A172 (cell line): ENCODE measurements around the gene ICA1. TPM values are rescaled to one million over a fixed set of nuclear protein-coding genes. Genes with fewer than 3 reads are reported as not detected.
"Not testable (repeated sequence)": the region's sequence is repeated elsewhere in the genome, so short reads cannot be mapped to it uniquely, and the experiment has no call there.

ENCODE experiments used
- DNase-seq: peaks from one replicate; pipeline ENCODE4 v3.0.0-alpha.2; 2015; ENCODE audit warnings: low spot score
- total RNA-seq: library from RNA; depleted of rRNA; stranded (reverse); fragments of >200 nt; shearing (Covaris generic); gene quantifications from 2 replicates; pipeline ENCODE4 v1.2.3, GENCODE V29; 2014; rRNA removed

ICA1 gene
- 6.5 and 10.4 TPM in 2 replicates for total RNA-seq

DNA sequence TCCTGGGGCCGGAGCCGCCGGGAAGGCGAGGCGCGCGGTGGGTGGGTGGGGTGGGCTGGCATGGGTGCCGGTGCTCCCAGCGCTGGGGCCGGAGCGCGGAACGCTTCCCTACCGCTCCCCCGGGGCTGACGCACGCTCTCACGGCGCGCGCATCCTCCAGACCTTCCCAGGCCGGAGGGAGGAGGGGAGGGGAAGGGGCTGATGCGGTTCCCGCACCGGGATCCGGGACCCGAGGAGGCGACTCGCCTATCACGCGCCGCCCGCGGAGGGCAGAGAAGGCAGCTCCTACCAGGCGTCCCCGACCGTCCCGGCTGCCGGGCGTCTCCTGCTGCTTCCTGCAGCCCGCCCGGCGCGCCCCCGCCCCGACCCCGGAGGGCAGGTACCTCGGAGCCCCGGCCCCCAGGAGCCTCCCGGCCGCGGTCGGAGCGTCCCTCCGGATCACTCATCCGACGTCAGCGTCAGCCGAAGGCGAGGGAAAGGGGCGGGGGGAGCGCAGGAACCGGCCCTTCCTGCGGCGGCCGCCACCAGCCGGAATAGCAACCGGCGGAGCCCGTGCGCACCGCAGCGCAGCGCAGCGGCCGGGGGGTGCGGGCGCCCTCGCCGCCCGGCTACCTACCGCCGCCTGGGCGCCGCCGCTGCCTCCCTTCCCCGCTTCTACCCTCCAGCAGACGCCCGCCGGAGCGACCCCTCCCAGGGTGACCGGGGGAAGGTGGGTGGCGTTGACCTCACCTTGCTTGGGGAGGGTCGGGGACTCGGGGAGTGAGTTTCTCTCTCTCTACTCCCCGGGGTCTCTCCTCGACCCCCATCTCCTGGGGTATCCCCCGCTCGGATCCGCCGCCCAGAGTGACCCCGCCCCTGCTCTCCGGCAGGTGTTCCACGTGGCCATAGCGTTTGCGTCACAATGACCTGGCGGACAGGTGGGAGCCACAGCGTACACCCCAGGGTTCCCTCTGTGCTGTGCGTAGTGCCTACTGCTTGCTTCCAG is at the start of gene ICA1:
Gene ICA1, minus strand, starts transcription at position 457 of the 985 bp plus-strand sequence. CDS start 26,241 bp downstream, outside the sequence.
- peak; percentile 57 for DNase-seq

DNA sequence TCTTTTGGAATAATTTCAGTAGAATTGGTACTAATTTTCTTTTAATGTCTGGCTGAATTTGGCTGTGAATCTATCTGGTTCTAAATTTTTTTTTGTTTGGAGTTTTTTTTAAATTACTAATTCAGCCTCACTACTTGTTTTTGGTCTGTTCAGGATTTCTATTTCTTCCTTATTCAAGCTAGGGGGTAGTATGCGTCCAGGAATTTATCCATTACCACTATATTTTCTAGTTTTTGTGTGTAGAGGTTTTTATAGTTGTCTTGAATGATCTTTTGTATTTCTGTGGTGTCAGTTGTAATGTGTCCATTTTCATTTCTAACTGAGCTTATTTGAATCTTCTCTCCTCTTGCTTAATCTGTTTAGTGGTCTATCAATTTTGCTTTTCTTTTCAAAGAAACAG is 48.9 kb upstream of the ICA1 start:
- DNase-seq = no peak

DNA sequence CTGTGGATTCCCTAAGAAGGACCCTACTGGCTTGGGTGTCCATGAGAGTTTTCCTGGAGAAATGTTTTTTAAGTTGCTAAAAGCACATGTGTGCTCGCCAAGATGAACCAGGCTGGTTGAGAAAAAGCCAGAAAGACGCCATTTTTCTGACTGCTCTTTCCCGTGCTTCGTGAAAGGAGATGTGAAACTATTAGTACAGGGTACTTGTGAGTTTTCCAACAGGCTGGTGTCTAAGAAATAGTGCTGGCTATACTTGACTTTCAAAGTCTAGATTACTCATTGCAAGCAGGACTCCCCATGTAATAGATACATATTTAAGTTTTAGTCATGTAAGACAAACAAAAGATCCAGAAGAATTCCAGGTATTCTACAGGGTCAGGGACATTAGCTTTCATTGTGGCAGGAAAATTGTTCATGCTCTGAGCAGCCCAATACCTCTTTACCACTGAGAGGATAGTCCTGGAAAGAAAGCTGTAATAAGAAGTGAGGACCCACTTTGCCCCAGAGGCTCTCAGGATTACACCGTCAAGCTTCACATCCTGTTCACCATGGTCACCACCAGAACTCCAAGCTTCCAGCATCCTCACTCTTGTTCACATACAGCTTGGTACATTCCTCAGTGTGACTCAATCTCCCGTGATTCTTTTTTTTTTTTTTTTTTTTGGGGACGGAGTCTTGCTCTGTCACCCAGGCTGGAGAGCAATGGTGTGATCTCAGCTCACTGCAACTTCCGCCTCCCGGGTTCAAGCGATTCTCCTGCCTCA is 43.8 kb upstream of the ICA1 start:
- no peak for DNase-seq

DNA sequence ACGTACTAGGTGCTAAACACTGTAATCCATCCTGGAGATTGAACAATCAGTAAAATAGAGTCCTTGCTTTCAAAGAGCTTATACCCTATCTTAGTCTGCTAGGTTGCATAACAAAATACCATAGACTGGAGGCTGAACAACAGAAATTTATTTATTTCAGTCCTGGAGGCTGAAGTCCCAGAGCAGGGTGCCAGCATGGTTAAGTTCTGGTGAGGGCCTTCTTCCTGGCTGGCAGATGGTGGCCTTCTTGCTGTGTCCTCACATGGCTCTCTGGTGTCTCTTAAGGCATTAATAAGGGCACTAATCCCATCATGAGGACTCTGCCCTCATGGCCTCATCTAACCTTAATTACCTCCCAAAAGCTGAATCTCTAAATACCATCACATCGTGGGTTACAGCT is 43.1 kb upstream of the ICA1 start:
- no peak for DNase-seq

DNA sequence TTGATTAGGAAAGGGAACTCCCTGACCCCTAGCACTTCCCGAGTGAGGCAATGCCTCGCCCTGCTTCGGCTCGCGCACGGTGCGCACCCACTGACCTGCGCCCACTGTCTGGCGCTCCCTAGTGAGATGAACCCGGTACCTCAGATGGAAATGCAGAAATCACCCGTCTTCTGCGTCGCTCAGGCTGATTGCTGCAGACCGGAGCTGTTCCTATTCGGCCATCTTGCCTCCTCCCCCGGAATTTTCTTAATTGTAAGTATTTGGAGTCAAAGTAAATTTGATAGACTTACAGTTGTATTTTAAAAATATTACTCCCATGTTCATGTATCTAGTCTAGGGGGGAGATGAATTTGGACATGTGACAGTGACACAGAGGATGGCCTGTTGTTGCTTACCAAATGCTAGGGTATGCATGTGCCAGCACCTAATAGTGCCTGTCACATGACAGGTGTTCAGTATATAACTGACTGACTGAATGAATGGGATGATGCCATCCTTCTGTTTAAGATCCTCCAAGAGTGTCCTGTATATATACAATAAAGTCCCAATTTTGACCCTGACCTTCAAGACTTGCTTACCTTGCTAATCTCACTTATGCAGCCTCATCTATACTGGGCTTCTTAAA is 42.0 kb upstream of the ICA1 start:
- DNase-seq = no peak

DNA sequence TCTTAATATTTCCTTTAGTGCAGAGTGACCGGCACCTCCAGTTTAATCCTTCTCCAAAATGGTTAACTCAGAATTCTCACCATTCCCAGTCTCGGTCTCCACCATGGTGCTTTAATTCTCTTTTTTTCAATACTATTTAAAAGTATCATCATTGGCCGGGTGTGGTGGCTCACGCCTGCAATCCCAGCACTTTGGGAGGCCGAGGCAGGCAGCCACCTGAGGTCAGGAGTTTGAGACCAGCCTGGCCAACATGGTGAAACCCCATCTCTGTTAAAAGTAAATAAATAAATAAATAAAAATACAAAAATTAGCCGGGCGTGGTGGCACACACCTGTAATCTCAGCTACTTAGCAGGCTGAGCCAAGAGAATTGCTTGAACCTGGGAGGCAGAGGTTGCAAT is 35.1 kb upstream of the ICA1 start:
- DNase-seq = not testable (repeated sequence)

DNA sequence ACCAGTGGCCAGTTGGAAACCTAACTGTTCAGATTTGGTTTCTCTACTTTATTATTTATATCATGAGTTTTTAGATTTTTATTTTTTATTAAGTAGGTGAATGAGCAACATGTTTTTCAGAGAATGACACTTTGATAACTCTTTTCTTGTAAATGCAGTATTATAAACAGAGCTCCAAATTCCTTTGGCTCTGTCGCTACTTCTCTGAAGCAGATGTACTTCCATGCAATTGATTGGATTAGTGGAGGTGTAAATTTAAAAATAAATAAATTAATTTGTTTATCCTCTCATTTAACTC is 34.3 kb upstream of the ICA1 start:
- no peak for DNase-seq

DNA sequence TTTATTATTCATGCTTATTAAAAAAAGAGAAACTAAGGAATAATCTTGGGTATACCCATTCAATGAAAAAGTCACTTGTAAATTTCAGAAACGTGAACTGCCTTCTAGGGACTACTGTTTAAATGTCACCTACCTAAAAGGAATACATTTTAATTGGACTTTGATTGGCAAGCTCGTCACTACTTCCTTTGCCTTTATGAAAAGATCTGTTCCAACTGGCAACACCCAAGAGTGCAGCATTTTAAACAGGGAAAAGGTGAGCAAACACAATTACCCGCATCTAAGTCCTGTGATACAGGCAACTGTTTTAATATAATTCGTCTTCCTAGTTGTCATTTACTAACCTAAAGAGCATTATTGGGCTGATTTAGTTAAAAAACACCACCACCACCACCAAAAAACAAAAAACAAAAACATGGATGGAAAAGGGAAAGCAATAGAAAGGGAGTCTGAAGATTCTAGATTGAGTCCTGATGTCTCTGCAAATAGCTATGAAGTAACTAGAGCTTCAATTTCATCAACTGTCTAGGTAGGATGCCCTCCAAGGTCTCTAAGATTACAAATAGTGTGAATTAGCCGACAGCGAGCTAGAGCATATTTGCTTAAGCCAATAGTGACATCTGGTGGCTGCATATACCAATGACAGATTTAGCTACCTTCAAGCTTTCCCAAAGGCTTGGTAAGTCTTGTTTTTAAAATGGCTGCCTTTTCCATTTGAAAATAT is 33.8 kb upstream of the ICA1 start:
- DNase-seq = peak; percentile 90

DNA sequence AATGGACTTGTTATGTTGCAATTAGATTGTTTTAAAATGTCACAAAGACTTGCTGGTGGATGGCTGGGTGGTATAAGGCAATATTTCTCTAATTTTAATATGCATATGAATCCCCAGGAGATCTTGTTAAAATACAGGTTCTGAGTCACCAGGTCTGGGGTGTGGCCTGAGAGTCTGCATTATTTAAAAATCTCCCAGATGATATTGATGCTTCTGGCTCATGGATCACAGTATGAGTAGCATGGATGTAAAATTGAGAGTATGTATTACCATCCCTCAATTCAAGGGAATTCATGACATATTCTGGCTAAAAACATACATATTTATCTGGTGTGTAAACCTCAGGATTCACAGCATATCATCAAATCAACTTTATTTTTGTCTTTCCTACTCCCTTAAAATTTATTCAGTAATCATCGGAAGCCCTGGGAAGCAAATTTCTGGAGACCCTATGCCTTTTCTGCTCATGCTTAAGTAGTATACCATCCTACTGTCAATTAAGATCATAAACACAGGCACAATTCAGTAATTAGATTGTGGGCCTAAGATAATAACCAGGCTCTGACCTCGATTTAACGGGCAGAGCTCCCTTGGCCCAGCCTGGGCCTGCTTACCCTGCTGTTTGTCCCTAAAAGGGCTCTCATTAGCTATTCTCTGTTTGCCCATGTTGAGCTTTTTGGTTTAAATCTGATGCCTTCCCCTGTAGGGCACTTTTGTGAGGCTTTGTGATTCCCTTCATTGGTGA is 29.6 kb upstream of the ICA1 start:
- DNase-seq = peak; percentile 14

DNA sequence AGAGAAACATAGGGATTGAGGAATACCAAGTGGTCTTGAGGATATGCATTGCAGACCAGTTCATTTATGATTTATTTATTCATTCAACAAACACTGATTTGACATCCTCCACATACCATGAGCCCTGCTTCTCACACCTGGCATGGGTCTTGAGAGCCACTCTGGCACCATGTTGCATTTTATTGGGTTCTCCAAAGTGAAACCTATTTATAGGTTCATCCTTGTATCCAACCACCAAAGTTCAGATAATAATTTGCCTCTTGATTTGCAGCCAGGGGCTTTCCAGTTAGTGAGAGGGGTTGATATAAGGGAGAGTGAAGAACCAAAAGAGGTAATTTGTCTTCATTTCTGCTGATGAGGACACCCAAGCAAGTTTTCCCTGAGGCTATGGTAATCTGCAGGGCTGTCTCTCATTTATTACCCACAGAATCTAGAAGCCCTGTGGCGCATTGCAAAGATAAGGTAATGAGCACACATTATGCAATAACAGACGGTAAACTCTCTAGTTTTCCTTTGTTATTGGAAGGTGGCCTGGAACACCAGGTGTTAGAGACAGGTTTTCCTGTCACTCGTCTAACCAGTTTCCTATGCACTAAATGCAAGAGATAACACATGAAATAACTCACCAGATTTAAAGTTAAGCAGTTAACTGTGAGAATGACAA is 28.8 kb upstream of the ICA1 start:
- DNase-seq = peak; percentile 73

DNA sequence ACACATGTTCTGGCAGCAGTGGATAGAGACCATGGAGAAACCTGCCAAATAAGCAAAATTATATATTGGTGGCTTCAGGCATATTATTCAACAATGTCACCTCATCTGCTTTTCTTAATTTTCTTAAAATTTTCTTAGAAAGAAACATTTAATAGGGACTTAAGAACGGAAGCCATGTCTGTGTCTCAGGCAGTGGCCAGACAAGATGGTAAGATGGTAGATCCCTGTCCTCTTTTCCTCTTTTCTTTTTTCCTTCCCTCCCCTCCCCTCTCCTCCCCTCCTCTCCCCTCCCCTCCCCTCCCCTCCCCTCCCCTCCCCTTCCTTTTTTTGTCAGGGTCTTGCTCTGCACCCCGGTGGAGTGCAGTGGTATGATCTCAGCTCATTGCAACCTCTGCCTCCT is 24.2 kb upstream of the ICA1 start:
- DNase-seq = no peak

DNA sequence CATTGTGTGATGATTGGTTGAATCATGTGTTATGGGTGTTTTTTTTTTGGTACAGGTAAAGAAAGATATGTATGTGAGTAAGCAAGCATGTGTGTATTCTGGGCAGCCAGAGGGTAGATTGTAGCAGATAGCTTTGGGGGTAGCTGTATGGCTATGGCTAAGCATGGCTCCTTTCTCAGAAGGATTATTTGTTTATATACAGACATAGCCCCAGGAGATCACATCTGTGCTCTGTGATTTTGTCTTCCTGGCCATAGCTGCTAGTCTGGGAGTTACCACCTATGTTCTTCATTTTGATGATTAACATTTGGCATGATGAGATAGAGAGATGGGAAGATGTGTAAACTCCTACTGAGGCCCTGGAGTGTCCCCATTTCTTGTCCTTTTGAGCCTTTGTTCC is 23.2 kb upstream of the ICA1 start:
- DNase-seq = no peak

DNA sequence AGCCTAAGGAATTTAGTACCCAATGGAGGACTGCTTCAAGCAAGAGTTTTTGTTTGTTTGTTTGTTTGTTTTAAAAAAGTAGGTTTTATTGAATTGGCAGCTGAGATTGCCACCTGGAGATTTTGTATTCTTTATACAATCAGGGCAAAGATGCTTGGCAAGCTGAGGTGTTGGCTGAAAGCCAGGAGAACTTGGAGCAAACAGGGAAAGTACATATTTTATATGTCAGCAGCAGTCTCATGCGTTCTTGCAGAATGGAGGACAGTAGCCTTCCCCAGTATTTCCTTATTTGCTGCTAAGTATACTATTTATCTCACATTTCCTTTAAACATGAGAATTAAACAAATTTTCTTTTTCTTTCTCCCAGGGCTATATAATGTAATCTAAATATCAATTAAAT is 22.6 kb upstream of the ICA1 start:
- no peak for DNase-seq

DNA sequence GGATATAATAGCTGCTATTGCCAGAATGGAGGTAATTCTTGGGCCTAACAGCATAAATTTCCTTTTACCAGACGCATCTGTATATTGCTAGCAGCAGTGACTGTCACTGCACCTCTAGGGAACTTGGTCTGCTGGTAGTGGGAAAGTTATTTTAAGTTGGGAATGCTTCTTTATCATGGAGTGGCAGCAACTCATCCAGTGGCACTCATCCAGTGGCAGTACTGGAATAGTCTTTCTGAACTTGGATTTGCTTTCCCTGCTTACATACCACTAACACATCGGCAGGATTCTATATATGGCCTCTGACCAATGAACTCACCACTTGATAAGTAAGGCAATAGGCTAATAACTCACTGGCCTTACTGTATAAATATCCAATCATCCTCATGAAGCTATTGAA is 22.0 kb upstream of the ICA1 start:
- no peak for DNase-seq

DNA sequence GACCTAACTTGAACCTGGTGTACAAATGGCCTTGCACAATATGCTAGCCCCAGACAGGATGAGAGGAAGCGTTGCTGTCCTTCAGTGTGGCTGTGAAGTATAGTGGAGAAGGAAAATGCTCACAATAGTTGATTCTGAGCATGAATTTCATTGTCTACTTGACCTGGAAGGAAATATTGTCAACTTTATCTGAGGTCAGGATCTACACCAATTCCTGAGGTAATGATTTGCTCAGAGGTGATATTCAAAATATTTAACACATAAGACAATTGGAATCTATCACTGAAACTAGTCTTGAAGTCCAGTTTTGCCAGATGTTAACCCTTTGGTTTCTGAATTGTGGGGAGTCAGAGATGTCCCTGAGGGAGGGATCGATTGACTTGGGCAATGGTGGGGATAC is 20.9 kb upstream of the ICA1 start:
- no peak for DNase-seq

DNA sequence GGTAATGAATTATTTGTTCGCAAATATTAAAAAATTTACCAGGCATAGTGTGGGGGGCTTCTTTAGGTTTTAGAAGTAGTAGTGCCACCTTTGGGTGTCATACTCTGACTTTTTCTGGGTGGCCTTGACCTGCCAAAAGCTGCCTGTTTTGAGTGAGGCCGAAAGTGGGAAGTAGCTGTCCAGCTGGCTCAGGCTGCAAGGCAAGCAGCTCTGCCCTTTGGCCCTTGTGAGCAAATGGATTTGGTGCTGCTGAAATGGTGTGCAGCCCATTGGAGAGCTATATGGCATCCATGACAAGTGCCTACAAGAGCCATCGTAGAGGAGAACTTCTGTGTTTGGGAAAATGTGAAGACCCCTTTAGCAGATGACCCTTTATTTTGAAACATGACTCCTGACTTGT is 20.2 kb upstream of the ICA1 start:
- DNase-seq = no peak

DNA sequence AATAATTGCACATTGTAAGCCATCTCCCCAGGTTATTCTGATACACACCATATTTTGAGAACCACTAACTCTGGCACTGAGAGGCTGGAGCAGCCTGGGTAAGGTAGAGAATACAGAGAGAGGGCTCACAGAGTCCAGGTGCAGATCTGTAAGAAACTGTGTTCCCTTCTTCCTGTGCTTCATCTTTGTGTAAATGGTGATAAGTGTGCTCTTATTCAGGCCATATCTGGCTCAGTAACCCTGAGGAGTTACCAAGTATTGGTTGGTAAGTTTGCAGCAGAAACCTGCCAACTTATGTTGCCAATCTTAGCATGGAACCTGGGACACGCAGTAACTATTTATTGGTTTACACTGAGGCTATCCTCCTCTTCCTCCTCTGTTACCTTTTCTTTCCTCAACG is 16.2 kb upstream of the ICA1 start:
- DNase-seq = no peak

DNA sequence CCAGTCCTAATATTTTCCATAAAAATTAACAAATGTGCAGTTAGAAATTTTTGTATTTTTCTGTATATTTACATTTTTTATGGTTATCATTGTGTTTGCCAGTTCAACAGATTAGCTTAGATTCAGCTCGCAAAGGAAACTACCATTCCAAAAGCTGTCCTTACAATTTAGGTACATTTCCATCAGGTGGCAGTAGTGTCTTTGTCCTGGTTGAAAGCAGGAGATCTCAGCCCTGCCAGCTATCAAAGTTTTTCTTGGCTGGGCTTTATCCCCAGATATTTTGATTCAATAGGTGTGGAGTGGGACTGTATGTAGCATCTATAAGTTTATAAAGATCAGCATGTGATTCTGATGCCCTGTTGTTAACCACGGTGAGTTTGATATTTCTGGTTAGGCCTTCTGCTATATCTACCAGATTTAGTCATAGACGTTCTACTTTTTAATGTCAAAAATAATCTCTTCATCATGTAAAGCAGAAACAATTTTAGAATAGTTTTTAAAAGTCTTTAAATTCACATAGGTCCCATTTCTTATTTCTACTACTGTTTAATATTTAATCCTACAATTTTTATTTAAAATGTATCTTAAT is 15.5 kb upstream of the ICA1 start:
- DNase-seq = no peak

DNA sequence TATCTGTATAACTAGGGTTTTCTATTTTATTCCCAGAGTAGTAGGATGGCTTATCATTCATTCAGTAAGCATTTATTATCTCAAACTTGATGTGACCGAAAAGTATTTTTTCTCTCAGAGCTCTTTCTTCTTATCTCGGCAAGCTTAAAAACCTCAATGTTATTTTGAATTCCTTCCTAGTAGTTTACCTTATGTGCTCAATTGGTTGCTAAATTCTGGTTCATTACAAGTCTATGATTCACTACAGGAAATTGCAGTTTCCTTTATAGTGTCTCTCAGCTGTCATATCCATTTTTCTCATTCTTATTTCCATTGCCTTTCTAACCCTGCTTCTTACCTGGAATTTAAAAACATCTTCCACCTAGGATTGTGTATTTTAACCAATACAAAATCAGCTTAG is 12.6 kb upstream of the ICA1 start:
- DNase-seq = peak; percentile 40

DNA sequence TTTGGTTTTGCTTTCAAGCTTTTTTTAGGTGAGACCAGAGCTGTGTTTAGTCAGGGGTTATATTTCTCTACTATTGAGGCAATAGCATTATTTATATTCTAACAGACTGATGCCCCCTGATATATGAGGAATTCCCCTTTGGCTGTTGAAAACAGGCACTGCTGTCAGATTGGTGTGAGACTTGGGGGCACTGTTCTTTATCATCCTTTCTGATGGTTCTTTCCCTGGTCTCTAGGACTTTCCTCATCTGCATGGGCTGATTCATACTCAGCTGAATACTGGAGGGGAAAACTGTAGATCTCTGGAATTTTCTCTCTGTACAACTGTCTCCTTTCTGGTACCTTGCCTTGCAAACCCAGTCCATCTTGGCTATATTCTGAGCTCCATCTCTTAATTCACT is 10.0 kb upstream of the ICA1 start:
- no peak for DNase-seq
